Measurements from ENCODE around the gene FAM174B.

FAM174B gene

DNA sequence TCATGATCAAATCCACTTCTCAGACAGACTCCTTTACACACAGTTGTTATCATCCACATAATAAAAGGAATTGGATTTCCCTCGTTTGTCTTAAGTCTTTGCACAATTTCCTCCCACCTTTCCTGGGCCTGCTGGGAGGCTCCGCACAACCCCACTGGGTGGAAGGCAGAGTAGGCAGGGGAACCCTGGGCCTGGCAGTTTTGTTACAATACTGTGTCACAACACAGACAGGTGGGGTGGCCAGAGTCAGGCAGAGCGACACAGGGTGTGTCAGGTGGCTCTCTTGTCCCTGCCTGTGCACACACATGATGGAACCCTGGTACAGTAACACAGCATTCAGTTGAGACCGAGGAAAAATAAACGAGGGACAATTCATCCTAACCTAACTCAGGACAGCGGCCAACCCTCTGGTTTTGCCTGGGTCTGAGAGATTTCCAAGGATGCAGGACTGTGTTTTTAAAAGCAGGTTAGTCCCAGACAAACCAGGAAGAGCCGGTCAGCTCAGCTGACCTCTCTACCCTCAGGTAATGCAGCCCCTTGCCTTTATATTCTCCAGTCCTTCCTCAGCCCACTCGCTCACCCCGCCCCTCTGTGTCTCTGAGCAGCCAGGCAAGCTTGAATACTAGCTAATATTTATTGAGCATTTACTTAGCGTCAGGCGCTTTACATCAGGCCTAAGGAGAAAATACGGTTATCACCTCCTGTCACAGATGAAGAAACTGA, 8.8 kb upstream of the FAM174B start:
- no peak for DNase-seq (ENCODE audit: low read depth in 2 of 2)

DNA sequence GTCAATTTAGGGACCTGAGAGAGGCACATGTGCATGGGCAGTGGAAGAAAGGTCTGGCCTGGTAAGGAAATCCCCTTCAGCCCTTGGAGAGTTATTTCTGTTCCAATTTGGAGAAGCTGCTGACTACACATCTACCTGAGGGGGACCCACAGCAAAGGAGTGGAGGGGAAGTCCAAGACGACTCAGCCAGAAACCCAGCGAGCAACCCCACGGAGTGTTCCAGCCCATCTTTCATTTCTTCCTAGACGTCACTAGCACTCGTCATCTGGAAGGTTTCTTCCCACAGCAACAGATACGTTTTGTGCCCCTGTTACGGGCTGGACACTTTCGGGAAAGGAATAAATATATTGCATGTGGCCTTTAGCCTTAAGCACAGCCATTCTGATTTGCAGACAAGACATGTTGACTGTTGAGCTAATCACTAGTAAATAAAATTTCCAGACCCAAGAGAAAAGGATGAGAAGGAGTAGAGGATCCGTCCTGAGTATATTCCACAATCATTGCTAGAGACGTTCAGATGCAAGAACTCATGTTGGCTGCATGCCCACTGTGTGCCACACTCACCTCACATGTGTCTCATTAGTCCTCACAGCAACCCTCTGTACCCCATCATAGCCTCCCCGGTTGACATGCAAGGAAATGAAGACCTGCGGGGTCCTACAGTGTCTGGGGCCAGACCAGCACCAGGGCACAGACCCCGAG, 7.8 kb upstream of the FAM174B start:
- no peak for DNase-seq (ENCODE audit: low read depth in 2 of 2)

DNA sequence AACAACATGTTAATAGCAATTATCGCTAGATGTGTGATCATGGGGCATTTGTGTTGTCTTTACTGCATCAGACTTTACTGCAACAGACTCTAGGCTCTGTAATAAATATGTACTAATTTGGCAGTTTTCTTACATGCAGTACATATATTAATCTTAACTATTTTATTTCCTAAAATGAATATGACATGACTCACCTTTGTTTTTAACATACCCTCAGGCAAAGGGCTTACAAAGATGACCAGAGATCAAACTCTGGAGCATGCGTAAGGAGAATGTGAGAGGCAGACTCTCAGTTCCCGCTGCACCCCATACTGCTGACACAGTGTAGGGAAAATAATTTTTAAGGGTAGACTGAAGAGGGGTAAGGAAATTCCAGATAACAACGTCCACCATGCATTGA, 7.2 kb upstream of the FAM174B start:
- DNase-seq (ENCODE audit: low read depth in 2 of 2), result no peak

DNA sequence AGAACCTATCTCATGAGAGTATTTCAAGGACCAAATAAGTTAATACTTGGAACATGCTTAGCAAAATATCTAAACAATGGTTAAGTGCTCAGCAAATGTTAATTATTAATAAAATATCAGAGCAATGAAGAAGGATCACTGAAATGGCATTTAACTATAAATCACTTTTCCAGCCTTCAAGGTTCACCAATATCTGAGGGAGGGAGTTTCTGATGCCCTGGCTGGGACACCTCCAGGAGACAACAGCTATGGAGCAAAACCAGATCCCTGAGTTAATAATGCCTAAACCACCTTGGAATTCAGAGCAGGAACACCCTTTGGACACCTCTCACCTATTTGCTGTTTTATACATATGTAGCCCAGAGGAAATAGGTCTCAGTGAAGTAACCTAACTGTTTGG, 6.4 kb upstream of the FAM174B start:
- no peak for DNase-seq (ENCODE audit: low read depth in 2 of 2)

DNA sequence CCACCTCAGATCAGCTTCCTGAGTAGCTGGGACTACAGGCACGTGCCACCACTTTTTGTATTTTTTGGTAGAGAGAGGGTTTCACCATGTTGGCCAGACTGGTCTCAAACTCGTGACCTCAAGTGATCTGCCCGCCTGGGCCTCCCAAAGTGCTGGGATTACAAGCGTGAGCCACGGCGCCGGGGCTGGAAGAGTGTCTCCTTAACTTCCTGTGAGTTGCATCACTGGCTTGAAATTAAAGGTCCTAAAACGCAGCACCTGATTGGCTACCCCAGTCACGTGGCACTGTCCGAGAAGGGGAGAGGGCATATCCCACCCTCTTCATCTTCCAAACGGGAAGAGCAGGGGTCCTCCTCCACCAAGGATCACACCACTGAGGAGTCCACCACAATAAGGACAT, 5.5 kb upstream of the FAM174B start:
- no peak for DNase-seq (ENCODE audit: low read depth in 2 of 2)

DNA sequence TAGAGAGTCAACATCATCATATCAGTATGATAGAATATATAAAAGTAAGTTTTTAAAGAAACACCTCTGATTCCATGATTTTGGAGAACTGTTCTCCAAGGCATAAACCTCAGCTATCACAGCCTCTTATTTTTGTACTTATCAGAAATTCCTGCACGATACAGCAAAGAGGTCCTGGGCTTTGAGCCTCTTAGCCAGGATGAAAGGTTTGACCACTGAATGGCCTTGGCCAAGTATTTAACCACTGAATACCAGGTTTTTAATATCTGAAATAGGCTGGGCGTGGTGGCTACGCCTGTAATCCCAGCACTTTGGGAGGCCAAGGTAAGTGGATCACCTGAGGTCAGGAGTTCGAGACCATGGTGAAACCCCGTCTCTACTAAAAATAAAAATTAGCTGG, 1.9 kb upstream of the FAM174B start:
- no peak for DNase-seq (ENCODE audit: low read depth in 2 of 2)

DNA sequence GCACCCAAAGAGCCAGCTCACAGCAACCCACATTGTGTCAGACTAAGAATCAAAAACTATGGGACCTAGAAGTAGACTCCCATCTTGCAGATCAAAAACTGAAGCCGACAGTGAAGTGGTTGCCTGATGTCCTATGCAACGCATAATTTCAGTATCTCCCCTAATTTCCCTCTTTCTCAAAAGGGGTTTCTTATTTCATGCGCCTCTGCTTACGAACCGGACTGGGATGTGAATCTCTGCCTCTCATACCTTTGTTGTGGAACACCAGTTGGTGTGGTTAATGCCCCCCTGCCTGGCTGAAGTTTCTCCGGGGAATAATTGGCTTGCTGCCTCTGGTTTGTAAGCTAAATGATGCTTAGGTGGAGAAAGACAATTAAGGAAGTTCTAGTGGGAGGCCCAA, 514 bp upstream of the FAM174B start:
- DNase-seq (ENCODE audit: low read depth in 2 of 2), result no peak

DNA sequence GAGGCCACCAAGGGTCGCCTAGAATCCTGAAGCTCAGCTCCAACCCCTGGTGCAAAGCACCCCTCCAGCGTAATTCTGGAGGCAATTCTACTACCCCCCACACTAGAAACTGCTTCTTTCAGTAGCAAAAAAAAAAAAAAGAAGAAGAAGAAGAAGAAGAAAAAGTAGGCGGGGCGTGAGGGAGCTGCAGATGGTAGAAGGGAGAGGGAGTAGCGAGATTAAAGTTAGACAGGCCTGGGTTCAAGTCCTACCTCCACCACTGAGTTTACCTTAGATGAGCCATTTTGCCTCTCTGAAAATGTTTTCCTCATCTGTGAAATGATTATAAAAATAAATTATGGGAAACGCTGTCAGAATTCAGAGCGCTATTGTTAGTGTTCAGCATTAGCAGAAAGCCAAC, 913 bp downstream of the FAM174B start:
- DNase-seq (ENCODE audit: low read depth in 2 of 2), result no peak

DNA sequence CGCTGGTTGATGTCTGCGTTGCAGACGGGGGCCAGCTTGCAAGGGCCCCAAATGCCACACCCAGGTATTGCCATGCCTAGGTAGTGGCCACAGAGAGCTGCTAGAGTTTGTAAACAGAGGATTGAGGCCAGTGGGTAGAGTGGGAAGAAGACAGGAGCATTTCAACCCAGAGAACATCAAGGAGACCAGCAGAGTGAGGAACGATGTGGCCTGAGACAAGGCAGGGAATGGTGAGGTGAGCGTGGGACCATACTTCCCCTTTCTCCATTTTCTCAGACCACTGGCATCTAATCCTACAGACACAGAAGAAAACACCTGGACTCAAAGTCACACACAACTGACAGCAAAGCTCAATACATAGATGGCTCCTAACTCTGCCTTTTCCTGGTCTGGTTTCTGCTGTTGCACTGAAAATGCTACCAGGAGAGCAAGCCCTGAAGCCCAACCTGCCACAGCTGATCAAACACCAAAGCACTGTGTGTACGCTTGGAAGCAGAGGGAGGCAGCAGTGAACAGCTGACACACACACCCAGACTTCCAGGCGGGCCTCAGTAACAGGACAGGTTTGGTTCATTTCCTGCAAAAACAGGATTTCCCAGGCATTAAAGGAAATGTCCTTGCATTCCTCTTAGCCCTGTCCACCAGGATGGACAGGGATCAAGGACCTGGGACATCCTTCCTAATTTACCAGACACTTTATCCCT, 1.6 kb downstream of the FAM174B start:
- DNase-seq (ENCODE audit: low read depth in 2 of 2), result no peak

DNA sequence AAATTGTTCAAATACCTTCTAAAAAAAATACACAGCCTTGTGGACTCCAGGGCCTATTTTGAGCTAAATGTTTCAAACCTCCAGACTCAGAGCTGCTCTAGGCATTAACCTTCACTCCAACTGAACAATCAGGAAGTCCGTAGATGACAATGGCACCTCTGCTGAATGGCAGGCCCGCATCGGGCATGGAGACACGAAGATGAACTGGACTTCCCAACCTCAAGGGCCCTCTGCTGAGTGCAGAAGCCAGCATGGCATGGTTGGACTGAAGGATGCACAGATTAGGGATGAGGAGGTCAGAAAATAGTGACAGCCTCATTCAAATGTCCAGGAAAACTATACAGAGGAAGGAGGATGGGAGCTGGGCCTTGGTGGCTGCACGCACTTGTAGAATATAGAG, 2.2 kb downstream of the FAM174B start:
- DNase-seq (ENCODE audit: low read depth in 2 of 2), result no peak

DNA sequence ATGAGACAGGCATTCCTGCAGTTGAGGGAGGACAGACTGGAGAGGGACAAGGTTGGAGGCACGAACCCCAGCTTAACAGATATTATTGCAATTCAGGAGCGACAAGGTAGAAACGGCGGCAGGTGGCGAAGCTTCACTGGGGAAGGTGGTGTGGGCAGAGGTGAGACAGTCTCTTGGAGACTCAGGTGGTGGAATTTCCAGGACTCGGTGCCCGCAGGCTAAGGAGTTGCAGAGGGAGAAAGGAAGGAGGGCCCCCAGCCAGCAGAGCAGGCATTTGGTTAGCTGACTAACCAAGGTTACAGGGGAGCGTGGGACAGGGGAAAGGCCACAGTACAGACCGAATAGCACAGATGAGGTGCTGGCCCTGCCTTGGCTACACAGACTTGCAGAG, 3.0 kb downstream of the FAM174B start:
- no peak for DNase-seq (ENCODE audit: low read depth in 2 of 2)

DNA sequence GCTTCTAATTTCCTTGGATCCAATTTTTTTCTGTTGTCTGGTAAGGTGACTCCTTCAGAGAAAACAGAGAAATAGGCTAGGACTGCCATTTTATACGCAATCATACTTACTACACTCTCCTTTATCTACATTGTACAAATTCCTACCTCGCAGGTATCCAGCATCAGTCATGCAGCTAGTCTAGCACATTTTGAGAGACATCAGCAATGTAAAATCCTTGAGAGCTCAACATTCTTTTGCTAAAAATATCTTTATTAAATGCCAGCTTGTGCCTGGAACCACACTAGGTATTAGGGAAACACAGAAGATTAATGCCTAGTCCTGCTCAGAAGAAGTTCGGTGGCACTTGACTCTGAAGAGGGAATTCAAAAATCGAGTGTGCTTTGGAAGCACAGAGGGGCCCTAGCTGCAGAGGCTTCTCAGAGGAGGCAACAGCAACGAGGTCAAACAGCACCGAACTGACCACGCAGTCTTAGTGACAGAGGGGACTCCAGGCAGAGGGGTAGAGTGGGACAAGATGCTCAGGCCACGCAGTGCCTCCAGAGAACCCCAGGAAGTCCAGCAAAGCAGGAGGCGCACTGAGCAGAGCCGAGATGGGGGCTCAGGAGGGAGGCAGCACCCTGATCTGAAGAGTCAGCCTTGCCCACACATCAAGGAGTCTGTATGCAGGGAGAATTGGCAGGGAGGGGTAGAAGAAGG, 3.5 kb downstream of the FAM174B start:
- DNase-seq (ENCODE audit: low read depth in 2 of 2), result no peak

DNA sequence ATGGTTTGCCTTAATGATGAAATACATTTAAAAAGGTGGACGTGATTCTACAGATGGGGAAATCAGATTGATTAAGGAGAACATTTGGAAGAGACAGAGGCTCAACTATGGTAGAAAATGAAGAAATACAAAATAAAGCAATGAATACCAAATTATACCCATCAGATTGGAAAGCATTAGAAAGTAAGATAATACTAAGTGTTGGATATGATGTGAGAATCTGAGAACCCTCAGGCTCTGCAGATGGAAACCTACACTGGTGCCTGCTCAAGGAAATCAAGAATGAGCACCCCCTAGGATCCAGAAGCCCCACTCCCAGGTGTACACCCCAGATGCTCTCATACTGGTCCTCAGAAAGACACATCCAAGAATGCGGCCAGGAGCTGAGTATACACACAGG, 4.6 kb downstream of the FAM174B start:
- DNase-seq (ENCODE audit: low read depth in 2 of 2), result no peak

DNA sequence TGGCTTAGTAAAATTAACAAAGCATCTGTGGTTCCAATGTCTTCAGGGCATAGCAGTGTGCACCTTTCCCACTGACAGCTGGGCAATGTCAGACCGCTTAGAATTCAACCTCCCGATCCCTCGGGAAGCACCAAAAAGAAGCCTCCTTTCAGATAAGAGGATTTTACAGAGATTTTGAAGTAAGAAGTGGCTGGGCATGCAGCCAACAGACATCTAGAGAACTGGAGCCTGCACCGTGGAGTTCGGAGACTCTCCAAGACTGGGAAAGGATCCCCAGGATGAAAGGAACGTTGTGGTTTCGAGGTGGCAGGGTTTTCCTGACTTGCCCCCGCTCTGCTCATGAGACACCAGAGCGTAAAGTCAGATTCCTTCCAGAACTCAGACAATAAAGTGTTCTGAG, 5.3 kb downstream of the FAM174B start:
- DNase-seq (ENCODE audit: low read depth in 2 of 2), result no peak

DNA sequence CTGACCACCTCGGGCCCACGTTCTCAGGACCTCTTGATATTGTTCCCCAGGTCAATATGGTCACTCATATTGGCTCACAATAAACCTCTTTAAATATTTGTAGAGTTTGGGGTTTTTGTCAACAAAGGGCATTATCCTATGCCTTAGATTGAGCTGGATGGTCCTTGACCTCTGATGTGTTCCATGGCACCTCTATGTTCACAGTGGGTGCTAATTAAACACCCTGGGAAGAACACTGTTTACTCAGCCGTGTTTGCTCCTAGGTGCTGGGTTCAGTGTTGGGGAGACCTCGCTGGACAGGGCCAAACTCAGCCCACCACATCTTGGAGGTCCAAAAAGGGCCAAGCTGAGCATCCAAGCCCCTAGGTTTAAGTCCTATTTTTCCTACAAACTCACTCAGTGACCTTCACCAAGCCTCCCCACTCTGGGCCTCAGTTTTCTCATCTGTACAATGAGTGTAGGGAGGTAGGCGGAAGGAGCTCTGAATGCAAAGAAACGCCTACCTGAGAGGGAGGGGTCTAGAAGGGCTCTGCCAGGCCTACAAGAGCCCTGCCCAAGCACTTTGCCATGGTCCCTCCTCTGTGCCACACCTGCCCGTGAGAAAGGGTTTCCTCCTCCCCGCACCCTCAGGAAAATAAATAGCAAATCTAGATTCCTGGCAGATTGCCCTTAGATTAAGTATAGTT, 7.2 kb downstream of the FAM174B start:
- DNase-seq (ENCODE audit: low read depth in 2 of 2), result no peak

DNA sequence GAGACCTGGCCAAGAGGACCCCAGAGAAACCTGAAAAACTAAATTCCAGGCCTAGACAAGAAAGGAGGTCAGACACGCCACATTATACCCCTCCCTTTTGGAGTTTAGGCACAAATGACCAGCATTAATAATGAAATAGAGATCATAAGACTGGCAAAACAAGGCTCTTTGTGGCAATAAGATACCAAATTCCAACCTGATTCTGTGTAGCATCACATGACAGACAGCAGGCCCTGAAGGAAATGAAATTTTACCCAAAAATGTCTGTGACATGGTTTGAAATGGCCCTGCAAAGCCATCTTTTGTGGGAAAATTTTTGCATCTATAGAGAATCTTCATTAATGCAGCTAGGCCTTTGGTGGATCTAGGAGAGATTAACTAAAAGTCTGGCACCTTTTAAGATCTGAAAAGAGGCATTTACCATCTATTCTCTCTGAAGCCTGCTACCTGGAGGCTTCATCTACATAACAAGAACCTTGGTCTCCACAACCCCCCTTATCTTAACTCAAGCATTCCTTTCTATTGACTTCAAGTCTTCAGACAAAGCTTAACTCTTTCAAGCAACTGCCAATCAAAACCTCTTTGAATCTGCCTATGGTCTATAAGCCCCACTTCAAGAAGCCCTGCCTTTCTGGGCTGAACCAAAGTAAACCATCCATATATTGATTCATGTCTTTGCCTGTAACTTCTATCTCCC, 8.0 kb downstream of the FAM174B start:
- DNase-seq (ENCODE audit: low read depth in 2 of 2), result no peak

DNA sequence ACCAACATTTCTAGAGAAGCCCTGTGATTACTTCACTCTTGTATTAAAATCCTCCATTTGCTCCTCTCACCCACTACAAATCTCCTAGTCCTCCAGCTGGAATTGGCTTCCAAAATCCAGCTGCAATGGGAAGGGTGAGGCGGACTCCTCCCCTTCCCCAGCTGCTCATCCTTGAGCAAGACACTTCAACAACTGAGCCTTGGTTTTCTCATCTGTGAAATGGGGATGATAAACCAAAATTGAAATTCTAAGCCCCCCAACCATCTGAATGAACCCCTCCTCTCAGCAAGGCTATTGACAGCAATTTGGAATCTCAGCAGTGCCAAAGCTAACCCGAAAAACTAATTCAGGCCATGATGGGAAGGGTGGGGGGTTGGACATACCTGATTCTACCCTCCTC, 9.4 kb downstream of the FAM174B start:
- DNase-seq (ENCODE audit: low read depth in 2 of 2), result no peak

DNA sequence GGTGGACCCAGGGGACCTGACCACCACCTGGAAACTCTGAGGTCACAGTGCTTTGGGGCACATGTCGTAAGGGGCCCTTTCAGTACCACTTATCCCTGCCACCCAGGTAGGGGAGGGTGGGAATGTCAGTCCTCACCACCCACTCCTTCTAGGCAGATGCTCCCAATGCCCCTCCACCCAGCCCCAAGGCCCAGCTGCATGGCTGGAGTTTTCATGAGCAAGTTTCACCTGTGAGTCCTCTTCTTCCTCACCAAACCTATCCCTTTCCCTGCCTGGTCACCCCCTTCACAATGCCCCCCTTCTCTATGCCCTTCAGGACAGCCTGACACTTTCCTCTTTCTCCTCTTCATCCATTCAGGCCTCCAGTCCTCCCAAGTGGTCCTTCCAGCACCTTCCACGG, 9.8 kb downstream of the FAM174B start:
- no peak for DNase-seq (ENCODE audit: low read depth in 2 of 2)

DNA sequence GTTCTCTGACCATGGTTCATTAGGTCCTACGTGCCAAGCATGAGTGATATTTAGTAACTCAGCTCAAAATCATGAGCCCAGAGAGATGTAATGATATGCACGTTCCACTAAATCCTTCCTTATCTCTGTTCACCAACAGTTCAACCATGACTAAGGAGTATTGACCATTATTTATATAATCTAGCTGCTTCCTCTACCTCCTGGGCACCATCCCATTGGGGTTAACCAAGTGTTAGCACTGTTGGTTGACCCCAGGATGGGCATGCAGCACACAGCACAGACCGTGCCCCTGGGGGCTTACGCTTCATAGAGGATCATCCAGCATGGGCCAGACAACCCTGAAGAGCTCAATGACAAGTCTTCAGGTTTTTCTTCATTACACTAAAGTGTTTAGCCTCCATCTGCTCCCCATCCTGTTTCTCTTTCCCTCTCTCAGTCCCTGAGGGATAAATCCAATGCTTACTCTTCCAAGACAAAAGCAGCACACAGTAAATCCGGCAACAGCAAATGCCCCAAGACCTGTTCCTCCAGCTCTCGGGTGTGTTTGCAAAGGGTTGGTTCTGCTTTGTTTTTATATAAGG, 10.4 kb downstream of the FAM174B start:
- no peak for DNase-seq (ENCODE audit: low read depth in 2 of 2)

DNA sequence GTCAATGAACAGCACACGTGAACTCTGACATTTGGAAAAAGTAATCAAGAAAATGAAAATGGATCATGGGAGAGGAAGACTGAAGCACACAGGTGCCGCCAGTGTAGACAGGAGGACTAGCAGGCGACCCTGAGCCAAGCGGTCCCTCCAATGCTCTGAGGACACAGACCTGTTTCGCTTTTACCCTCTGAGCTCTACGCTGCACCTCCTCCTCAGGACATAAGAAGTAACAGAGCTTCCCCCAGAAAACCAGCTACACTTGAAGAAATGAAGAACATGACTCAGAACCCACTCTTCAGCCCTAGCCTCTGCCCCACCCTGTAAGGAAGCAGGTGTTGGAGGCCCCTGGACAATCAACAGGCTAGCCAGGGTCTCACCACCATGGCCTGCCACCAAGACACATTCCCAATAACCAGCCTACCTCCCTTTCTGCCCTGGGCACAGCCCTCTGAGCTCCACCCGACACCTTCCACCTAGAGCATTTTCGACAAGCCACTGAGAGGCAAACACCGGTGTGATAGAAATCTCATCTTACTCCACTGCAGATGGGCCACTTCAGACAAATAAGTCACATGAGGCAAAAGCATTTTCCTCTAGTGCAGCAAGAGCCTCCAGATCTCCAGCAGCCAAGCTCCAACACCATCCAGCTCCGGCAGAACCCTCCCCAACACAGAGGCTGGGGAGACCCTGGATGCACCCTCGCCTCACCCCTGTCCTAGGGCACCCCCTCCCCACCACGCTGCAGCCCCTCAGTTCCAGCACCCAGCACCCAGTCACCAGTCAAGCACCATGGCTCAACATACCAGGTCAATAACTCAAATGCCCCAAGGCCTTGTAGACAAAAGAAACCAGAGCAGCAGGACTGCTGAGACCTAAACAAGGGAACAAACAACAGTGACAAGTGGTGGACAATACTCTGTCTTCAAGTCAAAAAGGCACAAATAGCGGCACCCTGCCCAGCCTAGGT, 11.4 kb downstream of the FAM174B start:
- no peak for DNase-seq (ENCODE audit: low read depth in 2 of 2)

Measured in stimulated activated CD8-positive, alpha-beta memory T cell treated with anti-CD3 and anti-CD28 coated beads, Interleukin-15, amount 100 ng/mL, for 4 hours (primary cell).